Stomach (tissue), 4 donors: Measurements from ENCODE around the gene NEURL1B.

Experiments
- CTCF ChIP-seq, 7 experiments: fragments of 450-650 bp in 4 of 7; fragments of 200-600 bp in 3 of 7; sonication (generic) in 3 of 7; IDR thresholded peaks; one replicate each; pipeline ENCODE4 v1.5.1; 2016 to 2019; ENCODE audit warnings: antibody characterized with exemption in 7 of 7, control low read depth in 2 of 7, mild to moderate bottlenecking in 1 of 7
- POLR2A ChIP-seq, 4 donors: fragments of 450-650 bp; IDR thresholded peaks; one replicate each; pipeline ENCODE4 v1.6.1; 2016; ENCODE audit warnings: antibody characterized with exemption in 4 of 4, control low read depth in 2 of 4, mild to moderate bottlenecking in 1 of 4, moderate library complexity in 1 of 4

GRCh38 chr5:172620506-172620905 is 20.6 kb upstream of the NEURL1B start:
- TF ChIP-seq POLR2A (IDR thresholded peaks at IDR 0.05): no peak
- no peak for TF ChIP-seq CTCF (IDR thresholded peaks at IDR 0.05)
